AG09309 (cell line): ENCODE results near the gene NSUN6.

ENCODE experiments used
- DNase-seq: peaks from one replicate; pipeline ENCODE4 v3.0.0-alpha.2; 2010; ENCODE audit warnings: low read depth
- H3K4me3 ChIP-seq: 2 replicates; pipeline ENCODE4 v1.5.1; 2011; ENCODE audit warnings: mild to moderate bottlenecking, low read depth, low read length, moderate library complexity; ENCODE audit not compliant: control insufficient read depth
- CTCF ChIP-seq: IDR thresholded peaks from 2 replicates; pipeline ENCODE4 v1.5.1; 2011; ENCODE audit warnings: mild to moderate bottlenecking, low read depth, low read length, inconsistent platforms; ENCODE audit not compliant: insufficient read depth, control insufficient read depth; ENCODE audit errors: missing control alignments

NSUN6 gene

GRCh38 chr10:18497806-18498369 lies 153.5 kb downstream of the NSUN6 start:
- no peak for TF ChIP-seq CTCF
- DNase-seq, result no peak
- no peak overlapping the region for H3K4me3 ChIP-seq
